ENCODE data around the gene EXOC6B. TPM values are rescaled to one million over a fixed set of nuclear protein-coding genes. Genes with fewer than 3 reads are reported as not detected.

Gene EXOC6B
- polyA plus RNA-seq, 2 of the 4 experiments (the other 2 are of a cell fraction), result 15.5 to 24.7 TPM

DNA sequence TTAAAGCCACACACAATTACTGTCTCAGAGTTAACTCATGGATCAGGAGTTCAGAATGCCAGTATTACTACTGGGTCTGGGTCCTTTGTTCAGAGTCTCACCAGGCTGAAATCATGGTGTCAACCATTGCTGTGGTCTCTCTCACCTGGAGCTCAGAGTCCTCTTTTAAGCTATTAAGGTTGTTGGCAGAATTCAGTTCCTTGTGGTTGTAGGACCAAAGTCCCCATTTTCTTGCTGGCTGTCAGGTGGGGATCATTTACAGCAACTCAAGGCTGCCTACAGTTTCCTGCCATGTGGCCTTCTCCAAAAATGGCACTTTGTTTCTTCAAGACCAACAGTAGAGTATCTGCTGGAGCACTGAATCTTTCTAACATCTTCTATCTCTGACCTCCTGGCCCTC lies 113.5 kb downstream of the EXOC6B start:
- CTCF ChIA-PET, result no interaction called here
- no peak overlapping the region for H3K4me3 ChIP-seq
- H3K4me1 ChIP-seq, result peaks cover 10% of the 10 kb centered on the region; the same call in 1 of the 3 replicates
- POLR2A ChIA-PET, result no interaction called here
- FAIRE-seq (no peak), ATAC-seq (no peak), DNase-seq (ENCODE audit: low read depth in 1 of 2, low spot score in 1 of 2) (no peak)
- H3K9me3 ChIP-seq, result no peaks in the 10 kb centered on the region
- TF ChIP-seq, protein P1, sequence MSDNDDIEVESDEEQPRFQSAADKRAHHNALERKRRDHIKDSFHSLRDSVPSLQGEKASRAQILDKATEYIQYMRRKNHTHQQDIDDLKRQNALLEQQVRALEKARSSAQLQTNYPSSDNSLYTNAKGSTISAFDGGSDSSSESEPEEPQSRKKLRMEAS (IDR thresholded peaks at IDR 0.05), result no peak
- no peak for TF ChIP-seq CHD4 (IDR thresholded peaks at IDR 0.05; ENCODE audit: borderline replicate concordance)
- TF ChIP-seq RCOR1 (IDR thresholded peaks at IDR 0.05; ENCODE audit: low read depth, low read length), result no peak
- TF ChIP-seq ZC3H11A (IDR thresholded peaks at IDR 0.05), result no peak
- no peak for TF ChIP-seq FOSB (CRISPR knock-in tag; IDR thresholded peaks at IDR 0.05)
- no peak for TF ChIP-seq POLR2AphosphoS2 (conservative IDR thresholded peaks at IDR 0.05; ENCODE audit: low read length)
- TF ChIP-seq EP300 (IDR thresholded peaks at IDR 0.05), result no peak
- no peak for TF ChIP-seq JUNB (IDR thresholded peaks at IDR 0.05)
- TF ChIP-seq TP53 (CRISPR knock-in tag; IDR thresholded peaks at IDR 0.05), result no peak
- TF ChIP-seq RNF2 (IDR thresholded peaks at IDR 0.05; ENCODE audit: borderline replicate concordance, low read depth), result no peak
- TF ChIP-seq SMC3 (IDR thresholded peaks at IDR 0.05), result no peak
- H3K27ac ChIP-seq, result no peak overlapping the region
- H3K4me2 ChIP-seq, result no peak overlapping the region

DNA sequence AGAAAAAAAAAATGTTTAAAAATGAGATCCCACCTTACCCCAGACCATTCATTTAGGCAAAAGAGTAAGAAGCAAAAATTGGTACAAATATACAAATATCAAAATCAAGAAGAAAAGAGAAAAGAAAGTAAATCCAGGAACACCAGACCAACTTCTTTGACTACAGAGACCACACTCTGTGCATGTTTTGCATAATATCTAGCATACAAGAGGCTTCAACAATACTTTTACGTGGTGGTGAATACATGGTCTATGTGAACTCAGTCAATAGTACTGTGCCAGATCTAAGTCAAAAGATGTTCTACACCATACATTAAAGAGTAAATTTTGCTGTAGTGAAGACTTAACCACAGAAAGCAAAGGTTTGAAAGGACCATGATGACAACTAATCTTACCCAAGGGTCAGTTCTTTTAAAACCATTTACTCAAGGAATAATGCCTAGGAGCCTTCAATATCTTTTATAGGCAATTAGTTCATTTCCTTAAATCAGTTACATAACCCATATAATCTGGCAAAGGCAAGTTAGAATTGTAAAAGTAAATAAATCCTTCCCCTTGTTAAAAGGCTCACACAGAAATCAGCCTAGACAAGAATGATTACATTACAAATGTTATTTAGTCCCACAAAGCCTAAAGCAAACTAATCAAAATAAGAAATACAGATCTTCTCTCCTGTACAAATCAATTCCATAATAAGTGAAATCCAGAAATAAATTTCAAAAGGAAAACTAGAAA lies 115.2 kb downstream of the EXOC6B start:
- ATAC-seq (no peak), FAIRE-seq (peak; percentile 59), DNase-seq (ENCODE audit: low read depth in 1 of 2, low spot score in 1 of 2) (no peak)
- WGBS (ENCODE audit: missing lambda C conversion rate), result 90% methylated on average over 1 of the region's 1 CpG
- H3K9me3 ChIP-seq, result no peaks in the 10 kb centered on the region
- no peak overlapping the region for H3K4me3 ChIP-seq
- CTCF ChIA-PET, result no interaction called here
- POLR2A ChIA-PET, result no interaction called here
- no peak overlapping the region for H3K27ac ChIP-seq
- no peak for TF ChIP-seq ZSCAN20 (CRISPR knock-in tag; IDR thresholded peaks at IDR 0.05)
- TF ChIP-seq, protein P2, sequence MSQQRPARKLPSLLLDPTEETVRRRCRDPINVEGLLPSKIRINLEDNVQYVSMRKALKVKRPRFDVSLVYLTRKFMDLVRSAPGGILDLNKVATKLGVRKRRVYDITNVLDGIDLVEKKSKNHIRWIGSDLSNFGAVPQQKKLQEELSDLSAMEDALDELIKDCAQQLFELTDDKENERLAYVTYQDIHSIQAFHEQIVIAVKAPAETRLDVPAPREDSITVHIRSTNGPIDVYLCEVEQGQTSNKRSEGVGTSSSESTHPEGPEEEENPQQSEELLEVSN (IDR thresholded peaks at IDR 0.05; ENCODE audit: borderline replicate concordance, low read depth), result no peak
- peaks cover 10% of the 10 kb centered on the region; the same call in 1 of the 3 replicates for H3K4me1 ChIP-seq
- H3K4me2 ChIP-seq, result no peak overlapping the region

DNA sequence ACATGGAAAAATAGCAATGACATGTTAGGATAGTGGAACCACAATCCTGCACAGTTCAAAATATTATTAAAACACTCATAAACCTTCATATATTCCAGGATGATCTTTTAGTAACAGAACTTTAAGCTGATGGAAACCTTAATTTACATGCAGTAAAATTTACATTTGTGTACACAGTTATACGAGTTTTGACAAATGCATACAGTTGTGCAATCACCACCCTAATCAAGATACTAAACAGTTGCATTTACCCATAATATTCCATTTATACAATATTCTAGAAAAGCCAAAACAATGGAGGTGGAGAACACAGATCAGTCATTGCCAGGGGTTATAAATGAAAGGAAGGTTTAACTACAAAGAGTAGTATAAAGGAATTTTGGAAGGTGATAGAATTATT lies 117.6 kb downstream of the EXOC6B start:
- TF ChIP-seq FOSB (CRISPR knock-in tag; IDR thresholded peaks at IDR 0.05) (no peak), CHD4 (IDR thresholded peaks at IDR 0.05; ENCODE audit: borderline replicate concordance) (no peak)
- TF ChIP-seq, protein P3, sequence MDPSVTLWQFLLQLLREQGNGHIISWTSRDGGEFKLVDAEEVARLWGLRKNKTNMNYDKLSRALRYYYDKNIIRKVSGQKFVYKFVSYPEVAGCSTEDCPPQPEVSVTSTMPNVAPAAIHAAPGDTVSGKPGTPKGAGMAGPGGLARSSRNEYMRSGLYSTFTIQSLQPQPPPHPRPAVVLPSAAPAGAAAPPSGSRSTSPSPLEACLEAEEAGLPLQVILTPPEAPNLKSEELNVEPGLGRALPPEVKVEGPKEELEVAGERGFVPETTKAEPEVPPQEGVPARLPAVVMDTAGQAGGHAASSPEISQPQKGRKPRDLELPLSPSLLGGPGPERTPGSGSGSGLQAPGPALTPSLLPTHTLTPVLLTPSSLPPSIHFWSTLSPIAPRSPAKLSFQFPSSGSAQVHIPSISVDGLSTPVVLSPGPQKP (IDR thresholded peaks at IDR 0.05; ENCODE audit: low read depth, low read length), result no peak
- TF ChIP-seq, protein P4, sequence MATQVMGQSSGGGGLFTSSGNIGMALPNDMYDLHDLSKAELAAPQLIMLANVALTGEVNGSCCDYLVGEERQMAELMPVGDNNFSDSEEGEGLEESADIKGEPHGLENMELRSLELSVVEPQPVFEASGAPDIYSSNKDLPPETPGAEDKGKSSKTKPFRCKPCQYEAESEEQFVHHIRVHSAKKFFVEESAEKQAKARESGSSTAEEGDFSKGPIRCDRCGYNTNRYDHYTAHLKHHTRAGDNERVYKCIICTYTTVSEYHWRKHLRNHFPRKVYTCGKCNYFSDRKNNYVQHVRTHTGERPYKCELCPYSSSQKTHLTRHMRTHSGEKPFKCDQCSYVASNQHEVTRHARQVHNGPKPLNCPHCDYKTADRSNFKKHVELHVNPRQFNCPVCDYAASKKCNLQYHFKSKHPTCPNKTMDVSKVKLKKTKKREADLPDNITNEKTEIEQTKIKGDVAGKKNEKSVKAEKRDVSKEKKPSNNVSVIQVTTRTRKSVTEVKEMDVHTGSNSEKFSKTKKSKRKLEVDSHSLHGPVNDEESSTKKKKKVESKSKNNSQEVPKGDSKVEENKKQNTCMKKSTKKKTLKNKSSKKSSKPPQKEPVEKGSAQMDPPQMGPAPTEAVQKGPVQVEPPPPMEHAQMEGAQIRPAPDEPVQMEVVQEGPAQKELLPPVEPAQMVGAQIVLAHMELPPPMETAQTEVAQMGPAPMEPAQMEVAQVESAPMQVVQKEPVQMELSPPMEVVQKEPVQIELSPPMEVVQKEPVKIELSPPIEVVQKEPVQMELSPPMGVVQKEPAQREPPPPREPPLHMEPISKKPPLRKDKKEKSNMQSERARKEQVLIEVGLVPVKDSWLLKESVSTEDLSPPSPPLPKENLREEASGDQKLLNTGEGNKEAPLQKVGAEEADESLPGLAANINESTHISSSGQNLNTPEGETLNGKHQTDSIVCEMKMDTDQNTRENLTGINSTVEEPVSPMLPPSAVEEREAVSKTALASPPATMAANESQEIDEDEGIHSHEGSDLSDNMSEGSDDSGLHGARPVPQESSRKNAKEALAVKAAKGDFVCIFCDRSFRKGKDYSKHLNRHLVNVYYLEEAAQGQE (IDR thresholded peaks at IDR 0.05), result no peak
- Histone ChIP-seq H3K4me2 (no peak overlapping the region), H3K4me3 (no peak overlapping the region), H3K9me3 (no peaks in the 10 kb centered on the region), H3K27ac (no peak overlapping the region), H3K4me1 (no peaks in the 10 kb centered on the region)
- no peak for DNase-seq (ENCODE audit: low read depth in 1 of 2, low spot score in 1 of 2)
- peak; percentile 88 for FAIRE-seq
- ATAC-seq, result no peak
- 82% methylated on average over 1 of the region's 1 CpG for WGBS (ENCODE audit: missing lambda C conversion rate)
- ChIA-PET CTCF (no interaction called here), POLR2A (no interaction called here)
